Hepatocyte (in vitro differentiated cells): ENCODE results near the gene SORT1.

Experiments
- EZH2 ChIP-seq: fragments of 200-600 bp; sonication (generic); IDR thresholded peaks from 2 replicates; pipeline ENCODE4 v1.6.1; 2016; ENCODE audit warnings: antibody characterized with exemption, mild to moderate bottlenecking, borderline replicate concordance
- TF ChIP-seq, protein P1 (sequence below): fragments of 200-600 bp; sonication (generic); IDR thresholded peaks from 2 replicates; pipeline ENCODE4 v1.5.1; 2016; ENCODE audit warnings: antibody characterized with exemption, mild to moderate bottlenecking; ENCODE audit not compliant: poor library complexity

DNA sequence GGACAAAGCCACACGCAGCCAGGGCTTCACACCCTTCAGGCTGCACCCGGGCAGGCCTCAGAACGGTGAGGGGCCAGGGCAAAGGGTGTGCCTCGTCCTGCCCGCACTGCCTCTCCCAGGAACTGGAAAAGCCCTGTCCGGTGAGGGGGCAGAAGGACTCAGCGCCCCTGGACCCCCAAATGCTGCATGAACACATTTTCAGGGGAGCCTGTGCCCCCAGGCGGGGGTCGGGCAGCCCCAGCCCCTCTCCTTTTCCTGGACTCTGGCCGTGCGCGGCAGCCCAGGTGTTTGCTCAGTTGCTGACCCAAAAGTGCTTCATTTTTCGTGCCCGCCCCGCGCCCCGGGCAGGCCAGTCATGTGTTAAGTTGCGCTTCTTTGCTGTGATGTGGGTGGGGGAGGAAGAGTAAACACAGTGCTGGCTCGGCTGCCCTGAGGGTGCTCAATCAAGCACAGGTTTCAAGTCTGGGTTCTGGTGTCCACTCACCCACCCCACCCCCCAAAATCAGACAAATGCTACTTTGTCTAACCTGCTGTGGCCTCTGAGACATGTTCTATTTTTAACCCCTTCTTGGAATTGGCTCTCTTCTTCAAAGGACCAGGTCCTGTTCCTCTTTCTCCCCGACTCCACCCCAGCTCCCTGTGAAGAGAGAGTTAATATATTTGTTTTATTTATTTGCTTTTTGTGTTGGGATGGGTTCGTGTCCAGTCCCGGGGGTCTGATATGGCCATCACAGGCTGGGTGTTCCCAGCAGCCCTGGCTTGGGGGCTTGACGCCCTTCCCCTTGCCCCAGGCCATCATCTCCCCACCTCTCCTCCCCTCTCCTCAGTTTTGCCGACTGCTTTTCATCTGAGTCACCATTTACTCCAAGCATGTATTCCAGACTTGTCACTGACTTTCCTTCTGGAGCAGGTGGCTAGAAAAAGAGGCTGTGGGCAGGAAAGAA lies 122.9 kb downstream of the SORT1 start:
- no peak for TF ChIP-seq EZH2
- TF ChIP-seq, protein P1, sequence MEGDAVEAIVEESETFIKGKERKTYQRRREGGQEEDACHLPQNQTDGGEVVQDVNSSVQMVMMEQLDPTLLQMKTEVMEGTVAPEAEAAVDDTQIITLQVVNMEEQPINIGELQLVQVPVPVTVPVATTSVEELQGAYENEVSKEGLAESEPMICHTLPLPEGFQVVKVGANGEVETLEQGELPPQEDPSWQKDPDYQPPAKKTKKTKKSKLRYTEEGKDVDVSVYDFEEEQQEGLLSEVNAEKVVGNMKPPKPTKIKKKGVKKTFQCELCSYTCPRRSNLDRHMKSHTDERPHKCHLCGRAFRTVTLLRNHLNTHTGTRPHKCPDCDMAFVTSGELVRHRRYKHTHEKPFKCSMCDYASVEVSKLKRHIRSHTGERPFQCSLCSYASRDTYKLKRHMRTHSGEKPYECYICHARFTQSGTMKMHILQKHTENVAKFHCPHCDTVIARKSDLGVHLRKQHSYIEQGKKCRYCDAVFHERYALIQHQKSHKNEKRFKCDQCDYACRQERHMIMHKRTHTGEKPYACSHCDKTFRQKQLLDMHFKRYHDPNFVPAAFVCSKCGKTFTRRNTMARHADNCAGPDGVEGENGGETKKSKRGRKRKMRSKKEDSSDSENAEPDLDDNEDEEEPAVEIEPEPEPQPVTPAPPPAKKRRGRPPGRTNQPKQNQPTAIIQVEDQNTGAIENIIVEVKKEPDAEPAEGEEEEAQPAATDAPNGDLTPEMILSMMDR: no peak
